ENCODE results near the gene CRIP2.
A peak's percentile ranks its signal among the peaks of the same experiment; 100 is the strongest.

The CRIP2 gene

DNA sequence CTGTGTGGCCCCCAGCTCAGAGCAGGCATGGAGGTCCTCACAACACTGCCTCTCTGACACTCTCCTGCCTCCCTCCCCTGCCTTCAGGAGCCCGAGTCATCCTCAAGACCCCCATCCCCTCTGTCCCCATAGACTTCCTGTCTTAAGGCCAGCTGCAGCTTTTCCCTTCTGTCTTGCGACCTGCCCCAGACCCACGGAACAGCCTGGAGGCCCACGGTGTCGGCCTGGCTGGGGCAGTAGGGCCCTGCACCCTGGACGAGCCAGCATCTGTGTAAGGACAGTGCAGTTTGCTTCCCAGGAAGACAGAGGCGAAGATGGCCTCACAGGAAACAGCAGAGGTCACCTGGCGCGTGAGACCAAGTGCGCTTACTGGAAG lies 26.1 kb downstream of the CRIP2 start:
- no peak for DNase-seq

DNA sequence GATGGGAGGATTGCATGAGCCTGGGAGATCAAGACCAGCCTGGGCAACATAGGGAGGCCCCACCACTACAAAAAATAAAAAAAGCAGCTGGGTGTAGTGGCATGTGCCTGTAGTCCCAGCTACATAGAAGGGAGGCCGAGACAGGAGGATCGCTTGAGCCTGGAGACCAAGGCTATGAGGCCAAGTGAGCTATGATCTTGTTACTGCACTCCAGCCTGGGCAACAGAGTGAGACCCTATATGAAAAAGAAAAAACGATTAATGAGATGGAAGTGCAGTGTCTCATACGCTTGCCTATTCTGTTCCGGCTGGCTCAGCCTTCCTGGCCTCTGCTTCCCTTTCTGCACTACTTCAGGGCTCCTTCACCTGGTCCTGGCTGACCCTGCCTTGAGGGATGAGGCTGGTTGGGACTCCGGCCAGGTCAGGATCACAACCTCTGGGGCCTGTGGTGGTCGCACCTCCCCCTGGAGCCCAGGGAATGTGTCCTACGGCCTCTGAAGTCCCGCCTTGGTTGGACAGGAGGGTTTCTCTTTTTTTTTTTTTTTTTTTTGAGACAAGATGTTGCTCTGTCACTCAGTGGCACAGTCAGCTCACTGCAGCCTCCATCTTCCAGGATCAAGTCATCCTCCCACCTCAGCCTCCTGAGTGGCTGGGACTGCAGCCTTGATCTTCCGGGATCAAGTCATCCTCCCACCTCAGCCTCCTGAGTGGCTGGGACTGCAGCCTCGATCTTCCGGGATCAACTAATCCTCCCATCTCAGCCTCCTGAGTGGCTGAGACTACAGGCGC lies 27.1 kb downstream of the CRIP2 start:
- no peak for DNase-seq

DNA sequence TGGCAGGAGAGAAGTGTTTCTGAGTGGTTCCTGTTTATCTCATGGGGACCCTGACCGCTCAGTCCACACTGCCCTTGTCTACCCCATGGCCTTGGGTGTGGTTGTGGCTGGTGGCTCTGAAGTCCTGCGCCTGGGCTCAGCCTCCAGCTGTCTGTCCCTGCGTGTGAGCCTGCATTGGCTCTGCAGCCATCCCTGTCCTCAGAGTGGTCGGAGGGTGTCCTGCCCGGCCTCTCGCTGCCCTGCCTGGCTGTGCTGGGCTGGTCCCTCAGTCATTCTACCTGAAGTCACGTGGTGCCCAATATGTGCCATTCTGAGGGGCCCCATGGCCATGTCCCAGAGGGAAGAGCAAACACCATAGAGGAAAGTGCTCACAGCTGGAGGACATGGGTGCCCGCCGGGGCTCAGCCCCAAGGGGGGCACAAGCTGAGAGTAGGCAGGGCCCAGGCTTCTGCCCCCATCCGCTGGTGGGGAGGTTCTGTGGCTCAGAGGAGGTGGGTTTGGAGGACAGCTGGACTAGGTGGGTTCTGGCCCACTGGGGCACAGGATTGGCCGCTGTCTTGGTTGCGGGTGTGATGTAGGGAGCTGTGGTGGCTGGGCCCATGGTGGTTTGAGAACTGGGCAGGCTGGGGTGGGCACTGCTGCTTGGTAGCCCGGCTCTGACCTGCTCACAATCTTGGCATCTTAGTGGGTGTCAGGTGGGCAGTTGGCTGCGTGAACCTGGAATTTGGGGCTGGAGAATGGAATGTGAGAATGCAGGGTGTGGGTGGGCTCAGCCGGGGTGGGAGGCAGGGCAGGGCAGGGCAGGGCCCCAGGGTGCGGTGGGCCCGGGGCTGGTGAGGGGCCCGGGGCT lies 28.1 kb downstream of the CRIP2 start:
- no peak for DNase-seq

DNA sequence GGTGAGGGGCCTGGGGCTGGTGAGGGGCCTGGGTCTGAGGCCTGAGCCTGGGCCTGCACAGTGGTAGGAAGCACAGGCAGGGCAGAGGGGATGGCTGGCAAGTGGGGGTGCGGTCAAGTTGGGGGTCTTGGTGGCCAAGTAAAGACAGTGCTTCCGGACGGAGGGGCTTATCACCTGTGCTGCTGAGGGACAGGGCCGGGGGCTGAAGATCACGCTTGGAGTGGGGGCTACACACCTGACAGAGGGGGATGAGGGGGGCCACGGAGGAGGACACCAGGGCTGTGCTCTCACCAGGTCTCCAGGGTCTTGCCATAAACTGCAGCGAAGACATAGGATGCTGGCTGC lies 28.6 kb downstream of the CRIP2 start:
- DNase-seq: no peak

DNA sequence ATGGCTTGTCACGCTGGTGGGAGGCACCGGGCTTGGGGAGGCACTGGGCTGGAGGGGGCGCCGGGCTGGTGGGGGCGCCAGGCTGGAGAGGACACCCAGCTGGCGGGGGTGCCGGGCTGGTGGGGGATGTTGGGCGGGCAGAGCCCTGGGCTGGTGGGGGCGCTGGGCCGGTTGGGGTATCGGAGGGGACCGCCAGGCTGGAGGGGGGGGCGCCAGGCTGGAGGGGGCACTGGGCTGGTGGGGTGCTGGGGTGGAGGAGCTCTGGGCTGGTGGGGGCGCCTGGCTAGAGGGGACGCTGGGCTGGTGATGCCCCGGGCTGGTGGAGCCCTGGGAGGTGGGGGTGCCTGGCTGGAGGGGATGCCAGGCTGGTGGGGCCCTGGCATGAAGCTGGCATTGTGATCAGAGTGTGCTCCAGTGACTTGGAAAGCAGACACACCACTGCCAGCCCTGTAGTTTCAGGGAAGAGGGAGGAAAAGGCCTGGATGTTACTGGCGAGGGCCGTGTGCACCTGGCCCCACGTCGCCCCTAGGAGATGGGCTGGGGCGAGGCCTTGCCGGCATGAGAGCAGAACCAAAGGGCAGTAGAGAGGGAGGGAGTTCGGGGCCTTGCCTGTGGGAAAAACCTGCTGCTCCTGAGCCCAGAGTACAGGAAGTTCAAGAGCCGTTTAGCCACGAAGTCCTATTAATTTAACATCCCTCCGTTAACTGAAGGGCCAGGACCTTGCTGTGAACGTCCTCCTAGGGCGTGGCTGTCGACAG lies 29.5 kb downstream of the CRIP2 start:
- no peak for DNase-seq

DNA sequence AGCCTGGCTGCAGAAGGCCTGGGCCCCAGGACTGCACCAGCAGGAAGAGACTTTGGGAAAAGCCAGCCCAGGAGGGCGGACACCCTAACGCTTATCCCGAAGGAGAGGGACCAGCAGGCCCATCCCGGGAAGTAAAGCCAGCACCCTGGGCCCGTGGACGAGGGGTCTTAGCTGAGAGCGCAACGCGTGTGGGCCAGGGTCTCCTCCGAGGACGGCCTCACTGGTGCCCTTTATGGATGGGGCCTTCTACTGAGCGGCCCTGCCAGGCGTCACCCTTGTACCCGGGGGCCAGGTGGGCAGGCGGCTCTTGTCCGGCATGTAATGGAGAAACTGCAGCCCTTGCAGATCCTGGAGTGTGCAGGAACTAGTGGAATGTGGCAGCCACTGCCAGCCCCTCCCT lies 30.5 kb downstream of the CRIP2 start:
- DNase-seq: no peak

DNA sequence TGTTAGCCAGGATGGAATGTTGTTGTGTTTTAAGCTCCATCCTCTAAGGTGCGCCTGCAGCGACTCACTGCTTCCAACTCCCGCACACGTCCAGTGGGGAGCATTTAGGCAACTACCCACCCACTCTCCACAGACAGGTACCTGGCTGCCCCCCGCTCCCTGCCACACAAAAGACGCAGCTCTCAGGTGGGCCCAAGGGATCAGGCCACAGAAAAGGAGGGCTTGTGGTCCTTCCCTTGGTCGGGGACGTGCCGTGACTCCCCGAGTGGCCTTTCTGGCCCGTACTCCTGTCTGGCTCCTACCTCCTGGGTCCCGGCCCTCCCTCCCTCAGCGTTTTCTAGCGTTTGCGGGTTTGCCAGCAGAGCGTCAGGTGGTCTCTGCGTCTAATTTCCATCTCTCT lies 32.6 kb downstream of the CRIP2 start:
- no peak for DNase-seq

DNA sequence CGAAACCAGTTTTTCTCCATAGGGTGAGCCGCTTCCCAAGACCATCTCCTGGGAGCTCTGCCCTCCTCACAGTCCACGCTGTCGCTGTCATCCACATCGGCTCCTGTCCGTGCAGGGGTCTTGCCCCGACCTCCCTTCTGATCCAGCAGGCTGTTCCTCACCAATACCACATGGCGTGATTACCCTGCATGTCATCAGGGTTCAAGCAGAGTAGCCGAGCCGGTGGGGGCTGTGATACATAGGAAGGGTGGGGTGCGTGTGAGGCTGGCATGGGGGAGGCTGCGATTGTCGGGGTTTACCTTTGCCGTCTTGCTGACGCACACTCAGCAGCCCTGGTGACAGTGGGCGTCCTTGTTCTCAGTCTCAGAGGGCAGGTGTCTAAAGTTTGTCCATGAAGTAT lies 33.4 kb downstream of the CRIP2 start:
- no peak for DNase-seq

DNA sequence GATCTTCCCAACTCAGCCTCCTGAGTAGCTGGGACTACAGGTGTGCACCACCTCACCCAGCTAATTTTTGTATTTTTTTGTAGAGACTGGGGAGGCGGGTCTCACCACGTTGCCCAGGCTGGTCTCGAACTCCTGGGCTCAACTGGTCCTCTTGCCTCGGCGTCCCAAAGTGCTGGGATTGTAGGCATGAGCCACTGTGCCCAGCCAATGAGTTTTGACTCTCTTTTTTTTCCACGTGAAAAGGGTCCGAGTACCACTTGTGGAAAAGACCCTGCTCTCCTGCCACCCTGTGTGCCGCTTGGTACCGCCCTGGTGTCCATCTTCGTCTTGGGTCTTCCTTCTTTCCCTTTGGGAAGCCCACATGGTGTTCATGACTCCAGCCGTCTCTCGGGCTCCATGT lies 34.0 kb downstream of the CRIP2 start:
- no peak for DNase-seq

DNA sequence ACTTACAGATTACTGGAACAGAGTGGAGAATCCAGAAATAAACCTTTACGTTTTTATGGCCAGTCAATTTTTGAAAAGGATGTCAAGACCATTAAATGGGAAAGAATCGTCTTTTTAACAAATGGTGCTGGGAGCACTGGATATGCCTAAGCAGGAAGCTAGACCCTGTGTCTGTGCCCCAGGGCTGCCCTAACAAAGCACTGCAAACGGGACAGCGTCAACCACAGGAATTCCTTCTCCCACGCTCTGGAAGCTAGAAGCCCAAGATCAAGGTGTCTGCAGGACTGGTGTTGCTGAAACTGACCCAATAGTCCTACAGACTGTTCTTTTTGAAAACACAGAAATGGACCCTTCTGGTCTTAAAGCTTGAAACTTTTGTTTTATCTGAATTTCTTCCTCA lies 42.5 kb downstream of the CRIP2 start:
- no peak for DNase-seq

DNA sequence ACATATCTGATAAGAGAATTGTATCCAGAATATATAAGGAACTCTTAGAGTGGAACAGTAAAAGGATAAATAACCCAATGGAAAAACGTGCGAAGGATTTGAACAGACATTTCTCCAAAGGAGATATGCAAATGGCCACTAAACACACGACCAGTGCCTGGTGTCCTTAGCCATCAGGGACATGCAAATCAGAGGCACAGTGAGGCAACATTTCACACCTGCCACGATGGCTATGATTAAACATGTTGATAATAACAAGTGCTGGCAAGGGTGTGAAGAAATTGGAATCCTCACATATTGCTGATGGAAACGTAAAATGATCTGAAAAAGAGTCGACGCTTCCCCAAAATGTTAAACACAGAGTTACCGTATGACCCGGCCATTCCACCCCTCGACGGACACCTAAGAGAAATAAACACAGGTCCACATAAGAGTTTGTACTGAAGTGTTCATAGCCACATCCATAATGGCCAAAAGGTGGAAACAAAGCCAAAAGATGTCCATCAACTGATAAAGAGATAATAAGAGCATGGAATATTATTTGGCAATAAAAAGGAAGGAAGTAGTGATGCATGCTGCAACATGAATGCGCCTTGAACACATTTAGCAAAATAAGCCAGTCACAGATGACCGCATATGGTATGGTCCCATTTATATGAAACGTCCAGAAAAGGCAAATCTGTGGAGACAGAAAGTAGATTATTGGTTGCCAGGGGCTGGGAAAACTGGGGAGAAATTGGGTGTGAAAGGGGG lies 45.5 kb downstream of the CRIP2 start:
- no peak for DNase-seq

DNA sequence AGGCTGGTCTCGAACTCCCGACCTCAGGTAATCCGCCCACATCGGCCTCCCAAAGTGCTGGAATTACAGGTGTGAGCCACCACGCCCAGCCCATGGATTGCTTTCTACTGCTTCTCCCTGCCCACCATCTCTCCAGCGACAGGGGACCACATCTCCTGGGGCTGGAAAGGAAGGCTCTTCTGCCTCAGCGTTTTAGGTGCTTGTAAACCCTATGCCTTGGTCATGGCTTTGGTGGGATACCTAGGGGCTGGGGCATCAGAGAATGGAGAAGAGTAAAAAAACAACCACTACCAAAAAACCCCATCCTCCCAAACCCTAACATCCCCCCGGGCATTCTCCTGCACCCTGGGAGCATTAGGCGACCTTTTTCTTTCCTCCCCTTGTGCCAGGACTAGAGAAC lies 50.7 kb downstream of the CRIP2 start:
- no peak for DNase-seq

DNA sequence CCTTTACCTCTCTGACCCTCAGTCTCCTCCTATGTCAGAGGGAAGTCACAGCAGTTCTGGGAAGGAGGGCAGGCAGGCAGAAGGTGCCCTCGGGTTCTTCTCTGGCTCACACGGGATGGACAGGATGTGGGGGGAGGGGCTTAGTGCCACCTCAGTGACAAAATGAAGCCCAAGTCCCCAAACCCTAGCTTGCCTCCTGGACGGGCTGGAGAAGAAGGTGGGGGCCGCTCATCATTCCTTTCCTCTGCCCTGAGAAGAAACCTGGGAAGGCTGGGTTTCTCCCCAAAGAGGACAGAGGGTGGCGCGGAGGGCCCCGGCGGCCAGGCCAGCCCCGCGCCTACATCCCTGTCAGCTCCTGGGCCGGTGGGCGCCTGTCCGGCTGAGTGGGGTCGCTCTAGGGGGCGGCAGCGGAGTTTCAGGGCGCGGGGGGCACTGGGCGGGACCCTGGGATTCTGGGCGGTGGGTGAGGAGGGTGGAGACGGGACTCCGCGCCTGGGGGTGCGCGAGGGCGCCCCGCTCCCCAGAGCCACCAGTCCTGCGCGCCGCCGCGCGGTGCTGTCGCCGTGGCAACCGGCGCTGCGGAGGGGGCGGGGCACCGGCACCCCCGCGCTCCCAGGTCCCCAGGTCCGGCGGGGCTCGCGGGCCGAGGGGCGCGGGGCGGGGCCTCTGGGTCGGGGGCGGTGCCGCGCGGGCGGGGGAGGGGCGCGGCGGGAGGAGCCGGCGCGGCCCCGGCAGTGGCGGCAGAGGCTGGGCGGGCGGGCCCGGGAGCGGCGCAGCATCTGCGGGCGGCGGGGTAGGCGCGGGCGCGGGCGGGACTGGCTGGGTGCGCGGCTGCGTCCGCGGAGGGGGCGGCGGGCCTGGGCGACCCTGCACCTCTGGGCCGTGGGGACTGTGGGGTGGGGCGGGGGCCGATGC lies 51.5 kb downstream of the CRIP2 start, which contains the start of gene TMEM121:
Gene TMEM121 (plus strand): TSS at position 723 of the 915 bp plus-strand sequence. CDS start 2,252 bp downstream, outside the sequence.
- no peak for DNase-seq

DNA sequence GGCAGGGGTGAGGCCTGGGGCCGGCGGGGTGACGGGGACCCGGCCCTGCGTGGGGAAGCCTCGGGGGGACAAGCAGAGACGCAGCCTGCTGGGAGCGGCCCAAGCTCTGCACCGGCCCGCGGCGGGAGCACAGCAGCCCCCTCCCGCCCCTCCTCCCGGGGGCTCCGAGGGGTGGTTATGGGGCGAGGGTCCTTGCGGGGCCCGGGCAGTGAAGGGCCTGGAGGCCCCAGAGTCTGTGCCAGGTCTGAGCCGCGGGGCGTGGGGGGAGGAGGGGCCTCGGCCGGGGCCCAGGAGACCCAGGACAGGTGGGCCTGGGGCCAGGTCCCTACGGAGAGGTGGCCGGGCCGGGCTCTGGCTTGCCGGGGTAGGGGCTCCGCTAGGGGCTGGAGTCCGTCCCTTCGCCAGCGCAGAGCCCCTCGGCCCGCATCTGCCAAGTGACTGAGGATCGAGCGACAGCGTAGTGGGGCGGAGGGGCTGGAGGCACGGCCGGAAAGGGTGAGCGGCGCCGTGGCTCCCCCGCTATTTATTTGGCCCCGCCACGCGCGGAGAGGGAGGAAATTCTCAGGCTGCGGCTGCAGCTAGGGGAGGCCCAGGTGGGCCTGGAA lies 52.3 kb downstream of the CRIP2 start:
- DNase-seq: no peak

DNA sequence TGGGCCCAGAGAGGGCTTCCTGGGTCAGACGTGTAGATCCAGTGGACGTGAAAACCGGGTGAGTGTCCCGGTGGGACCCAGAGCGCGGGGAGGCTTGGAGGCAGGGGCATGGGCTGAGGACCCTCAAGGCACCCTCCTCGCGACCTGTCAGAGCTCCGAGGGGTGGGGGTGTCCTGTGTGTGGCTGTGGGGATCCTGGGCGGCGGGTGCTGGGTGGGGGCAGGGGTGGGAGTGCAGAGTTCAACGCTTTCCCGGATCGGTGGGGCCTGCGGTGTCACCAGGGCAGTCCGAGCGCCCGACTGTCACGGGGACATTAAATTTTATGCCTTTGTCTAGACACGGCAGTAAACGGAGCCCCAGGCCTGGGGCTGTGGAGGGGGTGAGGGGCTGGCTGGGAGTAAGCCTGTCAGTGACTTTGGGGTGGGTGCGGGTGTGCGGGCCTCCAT lies 52.8 kb downstream of the CRIP2 start:
- DNase-seq: no peak

DNA sequence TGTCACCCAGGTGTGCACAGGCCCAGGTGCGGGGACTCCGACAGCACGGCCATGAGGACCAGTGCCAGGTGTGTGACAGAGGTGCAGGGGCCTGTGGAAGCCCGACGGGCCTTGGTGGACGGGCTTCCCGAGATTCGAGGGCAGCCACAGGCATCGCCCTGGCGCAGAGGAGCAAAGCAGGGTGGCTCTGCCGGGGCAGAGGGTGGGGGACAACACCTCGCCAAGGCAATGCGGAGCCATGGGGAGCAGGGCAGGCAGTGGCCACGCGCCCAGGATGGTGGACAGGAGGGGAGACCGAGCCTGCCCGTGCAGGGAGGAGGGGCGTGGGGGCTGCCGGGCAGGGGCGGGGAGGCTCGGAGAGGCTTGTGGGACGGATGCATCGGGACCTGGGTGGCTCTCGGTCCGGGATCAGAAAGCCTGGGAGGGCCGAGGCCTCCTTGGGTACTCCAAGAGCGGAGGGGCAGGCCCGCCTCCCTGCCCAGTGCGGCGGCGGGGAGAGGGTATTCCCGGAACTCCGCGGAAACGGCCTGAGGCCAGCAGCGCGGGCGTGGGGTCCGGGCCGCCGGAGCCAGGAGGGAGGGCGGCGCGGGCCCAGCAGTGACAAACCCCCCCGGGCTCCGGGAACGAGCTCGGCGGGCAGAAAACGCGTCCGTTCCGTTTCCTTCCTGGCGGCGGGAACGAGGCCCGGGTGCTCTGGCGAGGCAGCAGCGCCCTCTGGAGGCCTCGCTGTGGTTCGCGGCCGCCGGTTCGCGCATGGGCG lies 53.4 kb downstream of the CRIP2 start:
- peak; percentile 47 for DNase-seq

DNA sequence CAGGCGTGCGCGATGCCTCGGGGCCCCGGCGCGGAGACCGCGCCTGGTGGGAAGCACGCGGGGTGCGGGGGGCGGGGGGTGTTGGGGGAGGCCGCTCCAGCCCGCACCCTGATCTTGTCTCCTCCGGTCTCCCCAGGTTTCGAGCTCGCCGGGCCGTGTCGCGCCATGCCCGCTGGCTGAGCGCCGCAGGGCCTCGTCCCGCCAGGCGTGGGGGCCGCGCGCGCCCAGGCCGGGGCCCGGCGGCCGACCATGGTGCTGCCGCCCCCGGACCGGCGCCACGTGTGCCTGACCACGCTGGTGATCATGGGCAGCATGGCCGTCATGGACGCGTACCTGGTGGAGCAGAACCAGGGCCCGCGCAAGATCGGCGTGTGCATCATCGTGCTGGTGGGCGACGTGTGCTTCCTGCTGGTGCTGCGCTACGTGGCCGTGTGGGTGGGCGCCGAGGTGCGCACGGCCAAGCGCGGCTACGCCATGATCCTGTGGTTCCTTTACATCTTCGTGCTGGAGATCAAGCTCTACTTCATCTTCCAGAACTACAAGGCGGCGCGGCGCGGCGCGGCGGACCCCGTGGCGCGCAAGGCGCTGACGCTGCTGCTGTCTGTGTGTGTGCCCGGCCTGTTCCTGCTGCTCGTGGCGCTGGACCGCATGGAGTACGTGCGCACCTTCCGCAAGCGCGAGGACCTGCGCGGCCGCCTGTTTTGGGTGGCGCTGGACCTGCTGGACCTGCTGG lies 54.1 kb downstream of the CRIP2 start:
- DNase-seq: no peak

DNA sequence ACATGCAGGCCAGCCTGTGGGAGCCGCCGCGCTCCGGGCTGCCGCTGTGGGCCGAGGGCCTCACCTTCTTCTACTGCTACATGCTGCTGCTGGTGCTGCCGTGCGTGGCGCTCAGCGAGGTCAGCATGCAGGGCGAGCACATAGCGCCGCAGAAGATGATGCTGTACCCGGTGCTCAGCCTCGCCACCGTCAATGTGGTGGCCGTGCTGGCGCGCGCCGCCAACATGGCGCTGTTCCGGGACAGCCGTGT lies 54.6 kb downstream of the CRIP2 start:
- no peak for DNase-seq

Measured in NCI-H226 (cell line).